ENCODE measurements around the gene IL17RC. TPM values are rescaled to one million over a fixed set of nuclear protein-coding genes. Genes with fewer than 3 reads are reported as not detected.
"Not testable (repeated sequence)": the region's sequence is repeated elsewhere in the genome, so short reads cannot be mapped to it uniquely, and the experiment has no call there.

Gene IL17RC
- under 1 TPM; 0.40 to 0.46 TPM for total RNA-seq

DNA sequence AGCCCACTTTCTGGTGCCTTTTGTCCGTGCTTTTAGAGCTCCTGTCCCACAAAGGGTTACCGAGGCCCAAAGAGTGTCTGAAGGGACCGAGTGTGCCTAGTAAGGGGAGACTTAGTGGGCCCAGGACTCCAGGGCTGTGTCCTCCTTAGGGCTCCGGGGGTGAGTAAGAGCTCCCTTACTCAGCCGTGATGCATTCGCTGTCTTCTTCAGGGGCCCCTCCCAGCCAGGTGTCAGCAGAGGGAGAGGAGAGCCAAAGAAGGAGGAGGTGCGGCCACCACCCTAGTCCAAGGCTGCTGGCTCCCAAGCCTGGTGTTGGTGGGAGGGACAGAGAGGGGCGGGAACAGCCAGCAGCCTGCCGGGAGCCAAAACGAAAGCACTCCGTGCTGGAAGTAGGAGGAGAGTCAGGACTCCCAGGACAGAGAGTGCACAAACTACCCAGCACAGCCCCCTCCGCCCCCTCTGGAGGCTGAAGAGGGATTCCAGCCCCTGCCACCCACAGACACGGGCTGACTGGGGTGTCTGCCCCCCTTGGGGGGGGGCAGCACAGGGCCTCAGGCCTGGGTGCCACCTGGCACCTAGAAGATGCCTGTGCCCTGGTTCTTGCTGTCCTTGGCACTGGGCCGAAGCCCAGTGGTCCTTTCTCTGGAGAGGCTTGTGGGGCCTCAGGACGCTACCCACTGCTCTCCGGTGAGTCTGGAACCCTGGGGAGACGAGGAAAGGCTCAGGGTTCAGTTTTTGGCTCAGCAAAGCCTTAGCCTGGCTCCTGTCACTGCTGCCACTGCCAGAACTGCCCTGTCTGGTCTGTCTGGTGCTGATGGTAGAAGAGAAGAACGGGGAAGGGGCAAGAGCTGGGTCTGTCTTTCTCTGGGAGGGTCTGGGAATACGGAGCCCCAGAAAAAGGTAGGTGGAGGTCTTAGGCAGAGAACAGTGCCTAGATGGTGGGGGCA, at the start of gene IL17RC:
IL17RC (plus strand) TSS at position 365 of the 947 bp plus-strand sequence; CDS start at position 583, 218 bp downstream.
- peaks cover 3% of the 10 kb centered on the region for H3K9me3 Mint-ChIP-seq
- intact Hi-C loops (cut with micrococcal nuclease), result loop anchor here (2.0 to 5.0 kb wide), 3 partner anchors 14 to 110 kb away; partner anchors contain the start of genes CRELD1 and IL17RE
- ChIA-PET POLR2A (interaction anchor here (1.7 kb wide), 1 partner anchor 16 kb away, joined by 8 read pairs; no protein-coding TSS in a partner anchor), CTCF (interaction anchor here (0.6 to 6.8 kb wide), 4 partner anchors 9 to 136 kb away, joined by 4 to 54 read pairs (median 4); partner anchors contain the start of gene CRELD1)
- H3K4me3 Mint-ChIP-seq, result peak within 1 kb of the TSS; percentile 65
- no peak within 1 kb of the TSS for H3K27ac Mint-ChIP-seq
- peaks cover 3% of the 10 kb centered on the region for H3K36me3 Mint-ChIP-seq
- peaks cover 18% of the 10 kb centered on the region for H3K4me1 Mint-ChIP-seq (ENCODE audit: low read depth)
- H3K27me3 Mint-ChIP-seq, result peaks cover 2% of the 10 kb centered on the region
- DNase-seq, result peak; percentile 58

DNA sequence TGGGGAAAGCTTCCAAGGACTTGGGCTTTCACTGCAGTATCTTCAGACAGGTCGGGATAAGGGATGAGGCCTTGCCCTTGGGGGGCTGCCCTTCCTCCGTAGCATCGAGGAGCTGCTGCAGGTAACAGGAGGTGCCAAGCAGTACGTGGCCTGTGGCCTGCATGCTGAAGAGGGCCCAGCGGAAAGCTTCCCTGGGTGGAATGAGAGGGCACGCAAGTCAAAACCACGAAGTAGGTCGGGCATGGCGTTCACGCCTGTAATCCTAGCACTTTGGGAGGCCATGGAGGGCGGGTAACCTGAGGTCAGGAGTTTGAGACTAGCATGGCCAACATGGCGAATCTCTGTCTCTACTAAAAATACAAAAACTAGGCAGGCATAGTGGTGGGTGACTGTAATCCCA, 49.8 kb upstream of the IL17RC start:
- no peaks in the 10 kb centered on the region for H3K36me3 Mint-ChIP-seq
- H3K27ac Mint-ChIP-seq, result no peak overlapping the region
- ChIA-PET CTCF (no interaction called here), POLR2A (no interaction called here)
- H3K9me3 Mint-ChIP-seq, result no peaks in the 10 kb centered on the region
- peaks cover 3% of the 10 kb centered on the region for H3K4me1 Mint-ChIP-seq (ENCODE audit: low read depth)
- no peak for DNase-seq
- no peak overlapping the region for H3K4me3 Mint-ChIP-seq
- H3K27me3 Mint-ChIP-seq, result peaks cover 6% of the 10 kb centered on the region
- intact Hi-C loops (cut with micrococcal nuclease), result no loop called here

DNA sequence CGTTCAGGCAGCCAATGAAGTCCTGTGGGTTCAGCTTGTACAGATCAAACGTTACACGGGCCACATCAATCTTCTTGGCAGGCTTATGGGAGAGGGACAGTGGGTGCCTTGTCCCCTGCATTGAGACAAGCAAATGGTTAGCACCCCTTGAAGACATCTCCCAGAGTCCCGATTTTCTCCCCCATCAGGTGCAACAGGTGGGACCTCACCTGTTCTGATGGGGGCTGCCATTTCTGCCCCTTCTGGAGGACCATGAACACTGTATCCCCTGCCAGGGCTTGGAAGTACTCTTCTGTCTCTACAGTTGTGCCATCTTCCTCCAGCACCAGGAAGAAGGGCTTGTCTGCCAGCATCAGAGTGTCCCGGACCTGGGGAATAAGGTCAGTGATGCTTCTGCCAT, 46.9 kb upstream of the IL17RC start:
- Mint-ChIP-seq H3K36me3 (no peaks in the 10 kb centered on the region), H3K9me3 (no peaks in the 10 kb centered on the region), H3K4me1 (ENCODE audit: low read depth) (no peaks in the 10 kb centered on the region), H3K4me3 (no peak overlapping the region), H3K27ac (no peak overlapping the region), H3K27me3 (no peaks in the 10 kb centered on the region)
- no peak for DNase-seq
- intact Hi-C loops (cut with micrococcal nuclease), result no loop called here
- POLR2A ChIA-PET, result no interaction called here
- CTCF ChIA-PET, result interaction anchor here (1.1 to 1.4 kb wide), 2 partner anchors 21 to 76 kb away, joined by 3 read pairs; no protein-coding TSS in a partner anchor

GRCh38 chr3:9870978-9871377, 45.9 kb upstream of the IL17RC start:
- ChIA-PET CTCF (no interaction called here), POLR2A (no interaction called here)
- DNase-seq, result no peak
- Mint-ChIP-seq H3K4me3 (no peak overlapping the region), H3K27me3 (no peaks in the 10 kb centered on the region), H3K36me3 (no peaks in the 10 kb centered on the region), H3K4me1 (ENCODE audit: low read depth) (no peaks in the 10 kb centered on the region), H3K27ac (no peak overlapping the region), H3K9me3 (no peaks in the 10 kb centered on the region)
- intact Hi-C loops (cut with micrococcal nuclease), result no loop called here

DNA sequence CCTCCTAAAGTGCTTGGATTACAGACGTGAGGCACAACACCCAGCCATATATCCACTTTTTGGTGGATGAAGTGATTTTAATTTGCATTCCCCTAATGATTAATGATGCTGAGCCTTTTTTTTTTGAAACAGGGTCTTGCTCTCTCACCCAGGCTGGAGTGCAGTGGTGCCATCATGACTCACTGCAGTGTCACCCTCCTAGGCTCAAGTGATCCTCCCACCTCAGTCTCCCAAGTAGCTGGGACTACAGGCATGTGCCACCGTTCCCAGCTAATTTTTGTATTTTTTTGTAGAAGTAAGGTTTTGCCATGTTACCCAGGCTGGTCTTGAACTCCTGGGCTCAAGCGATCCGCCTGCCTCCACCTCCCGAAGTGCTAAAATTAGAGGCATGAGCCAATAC, 44.8 kb upstream of the IL17RC start:
- H3K4me3 Mint-ChIP-seq; intact Hi-C loops (cut with micrococcal nuclease); H3K27me3 Mint-ChIP-seq; H3K27ac Mint-ChIP-seq; DNase-seq; H3K4me1 Mint-ChIP-seq (ENCODE audit: low read depth); H3K9me3 Mint-ChIP-seq; POLR2A ChIA-PET; H3K36me3 Mint-ChIP-seq: not testable (repeated sequence)
- CTCF ChIA-PET, result interaction anchor here (1.2 kb wide), 1 partner anchor 23 kb away, joined by 3 read pairs; no protein-coding TSS in a partner anchor

DNA sequence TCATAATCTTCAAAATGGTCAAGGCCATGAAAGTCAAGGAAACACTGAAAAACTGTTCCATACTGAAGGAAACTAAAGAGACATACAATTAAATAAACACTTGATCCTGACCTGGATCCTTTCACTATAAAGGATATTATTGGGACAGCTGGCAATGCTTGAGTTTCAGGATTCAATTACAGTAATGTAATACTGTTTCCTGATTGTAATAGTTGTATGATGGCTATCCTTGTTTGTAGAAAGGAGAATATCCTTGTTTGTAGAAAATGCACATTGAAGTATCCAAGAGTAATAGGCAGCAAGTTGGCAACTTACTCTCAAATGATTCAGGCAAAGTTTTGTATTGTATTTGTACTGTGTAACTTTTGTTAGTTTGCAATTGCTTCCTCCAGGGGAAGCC, 41.5 kb upstream of the IL17RC start:
- Mint-ChIP-seq H3K4me3 (no peak overlapping the region), H3K27ac (no peak overlapping the region), H3K4me1 (ENCODE audit: low read depth) (no peaks in the 10 kb centered on the region), H3K36me3 (no peaks in the 10 kb centered on the region), H3K27me3 (no peaks in the 10 kb centered on the region), H3K9me3 (no peaks in the 10 kb centered on the region)
- ChIA-PET CTCF (interaction anchor here (1.2 kb wide), 1 partner anchor 26 kb away, joined by 3 read pairs; no protein-coding TSS in a partner anchor), POLR2A (interaction anchor here (0.6 kb wide), 1 partner anchor 198 kb away, joined by 3 read pairs; no protein-coding TSS in a partner anchor)
- intact Hi-C loops (cut with micrococcal nuclease), result no loop called here
- DNase-seq, result no peak

- DNase-seq; intact Hi-C loops (cut with micrococcal nuclease); H3K27me3 Mint-ChIP-seq; H3K36me3 Mint-ChIP-seq; H3K4me1 Mint-ChIP-seq (ENCODE audit: low read depth); POLR2A ChIA-PET; H3K9me3 Mint-ChIP-seq; H3K4me3 Mint-ChIP-seq; H3K27ac Mint-ChIP-seq: not testable (repeated sequence)
- CTCF ChIA-PET, result interaction anchor here (1.2 kb wide), 1 partner anchor 57 kb away, joined by 3 read pairs; no protein-coding TSS in a partner anchor
Observed at GRCh38 chr3:9876255-9876654, 40.6 kb upstream of the IL17RC start.

GRCh38 chr3:9876991-9877390, 39.9 kb upstream of the IL17RC start:
- ChIA-PET POLR2A (no interaction called here), CTCF (interaction anchor here (1.2 kb wide), 1 partner anchor 56 kb away, joined by 3 read pairs; no protein-coding TSS in a partner anchor)
- Mint-ChIP-seq H3K27ac (no peak overlapping the region), H3K27me3 (no peaks in the 10 kb centered on the region), H3K36me3 (no peaks in the 10 kb centered on the region), H3K9me3 (no peaks in the 10 kb centered on the region), H3K4me1 (ENCODE audit: low read depth) (no peaks in the 10 kb centered on the region), H3K4me3 (no peak overlapping the region)
- intact Hi-C loops (cut with micrococcal nuclease), result no loop called here
- no peak for DNase-seq

GRCh38 chr3:9878700-9879099, 38.2 kb upstream of the IL17RC start:
- no peaks in the 10 kb centered on the region for H3K27me3 Mint-ChIP-seq
- DNase-seq, result no peak
- no peak overlapping the region for H3K4me3 Mint-ChIP-seq
- intact Hi-C loops (cut with micrococcal nuclease), result no loop called here
- ChIA-PET POLR2A (no interaction called here), CTCF (no interaction called here)
- no peak overlapping the region for H3K27ac Mint-ChIP-seq
- H3K36me3 Mint-ChIP-seq, result no peaks in the 10 kb centered on the region
- H3K4me1 Mint-ChIP-seq (ENCODE audit: low read depth), result no peaks in the 10 kb centered on the region
- H3K9me3 Mint-ChIP-seq, result no peaks in the 10 kb centered on the region

- intact Hi-C loops (cut with micrococcal nuclease), result no loop called here
- H3K4me1 Mint-ChIP-seq (ENCODE audit: low read depth), result no peaks in the 10 kb centered on the region
- CTCF ChIA-PET, result interaction anchor here (1.1 kb wide), 1 partner anchor 53 kb away, joined by 5 read pairs; the partner anchor contains the start of gene CRELD1
- DNase-seq, result no peak
- no peak within 1 kb of the TSS for H3K27ac Mint-ChIP-seq
- POLR2A ChIA-PET, result no interaction called here
- H3K27me3 Mint-ChIP-seq, result no peaks in the 10 kb centered on the region
- H3K4me3 Mint-ChIP-seq, result no peak within 1 kb of the TSS
- no peaks in the 10 kb centered on the region for H3K9me3 Mint-ChIP-seq
- H3K36me3 Mint-ChIP-seq, result no peaks in the 10 kb centered on the region
Observed at GRCh38 chr3:9879830-9880549, 36.9 kb upstream of the IL17RC start, which contains the start of gene CIDEC. TSS of gene CIDEC (minus strand) at chr3:9880253. CDS start at chr3:9878486, 1,767 bp downstream.

- CTCF ChIA-PET, result no interaction called here
- H3K27me3 Mint-ChIP-seq, result no peaks in the 10 kb centered on the region
- no peak overlapping the region for H3K4me3 Mint-ChIP-seq
- no peaks in the 10 kb centered on the region for H3K9me3 Mint-ChIP-seq
- no peak overlapping the region for H3K27ac Mint-ChIP-seq
- intact Hi-C loops (cut with micrococcal nuclease), result no loop called here
- H3K4me1 Mint-ChIP-seq (ENCODE audit: low read depth), result no peaks in the 10 kb centered on the region
- DNase-seq, result no peak
- POLR2A ChIA-PET, result no interaction called here
- H3K36me3 Mint-ChIP-seq, result no peaks in the 10 kb centered on the region
Observed at GRCh38 chr3:9881441-9881840, 35.5 kb upstream of the IL17RC start.

Data from activated CD4-positive, alpha-beta memory T cell treated with anti-CD3 and anti-CD28 coated beads for 36 hours (primary cell).